K562 (cell line): ENCODE data around the gene CBX8. TPM values are rescaled to one million over a fixed set of nuclear protein-coding genes. Genes with fewer than 3 reads are reported as not detected.

Experiments used
- HMGN3 ChIP-seq: IDR thresholded peaks from 2 replicates; pipeline ENCODE4 v1.6.1; 2011; ENCODE audit warnings: borderline replicate concordance, low read depth, mild to moderate bottlenecking, mixed read lengths, low read length; ENCODE audit not compliant: insufficient read length; ENCODE audit errors: extremely low read depth
- MXI1 ChIP-seq: IDR thresholded peaks from 2 replicates; pipeline ENCODE4 v1.6.1; 2011; ENCODE audit warnings: low read depth, mild to moderate bottlenecking, improper control_type of control experiment, low read length
- PHF20 ChIP-seq: fragments of 450-650 bp; IDR thresholded peaks from 2 replicates; pipeline ENCODE4 v1.6.1; 2018; ENCODE audit not compliant: partially characterized antibody
- POLR2B ChIP-seq: fragments of 450-650 bp; IDR thresholded peaks from 2 replicates; pipeline ENCODE4 v1.6.1; 2018; ENCODE audit warnings: low read depth; ENCODE audit not compliant: partially characterized antibody
- ZFX ChIP-seq: sonication (generic); formaldehyde crosslinking; IDR thresholded peaks from 2 replicates; pipeline ENCODE4 v1.8.0; 2022; ENCODE audit warnings: mild to moderate bottlenecking, missing genetic modification reagents, moderate library complexity
- ZNF584 ChIP-seq: fragments of 200-800 bp; sonication (Bioruptor generic); IDR thresholded peaks from 2 replicates; pipeline ENCODE4 v1.6.1; 2016; ENCODE audit warnings: low read depth, mild to moderate bottlenecking, missing genetic modification characterization, missing compliant biosample characterization
- polyA plus RNA-seq, 8 experiments: library from polyadenylated mRNA; depleted of rRNA in 4 of 8; stranded (reverse) in 5 of 8; unstranded in 3 of 8; fragments of >200 nt; fragmentation: Nextera tagmentation in 2 of 8; fragmentation: Illumina TruSeq in 1 of 8; extraction: Ambion mirVana in 2 of 8; extraction: Trizol in 1 of 8; gene quantifications; 2 replicates each; pipeline versions ENCODE4 v1.2.1 to v1.2.3, GENCODE V29; 2011 to 2014; ENCODE audit warnings: inconsistent platforms in 1 of 8, missing spikeins in 1 of 8
- total RNA-seq, 7 experiments: library from RNA; depleted of rRNA in 6 of 7; stranded (reverse); fragments of >200 nt in 6 of 7; fragmentation: Illumina TruSeq in 2 of 7; extraction: Trizol in 2 of 7; gene quantifications; 2 replicates each; pipeline versions ENCODE4 v1.2.1 to v1.2.3, GENCODE V29; 2011 to 2021; ENCODE audit warnings: low replicate concordance in 1 of 7
- TF ChIP-seq, protein P1 (sequence below): IDR thresholded peaks from 3 replicates; pipeline ENCODE4 v1.6.1; 2011; ENCODE audit warnings: borderline replicate concordance, mild to moderate bottlenecking; ENCODE audit not compliant: insufficient read length, insufficient read depth
- TF ChIP-seq, protein P2 (sequence below): fragments of 450-650 bp; IDR thresholded peaks from 2 replicates; pipeline ENCODE4 v1.6.1; 2016; ENCODE audit warnings: low read depth, mild to moderate bottlenecking, moderate library complexity

CBX8 gene
- total and polyA plus RNA-seq, 9 of the 15 experiments (the other 6 are each of a cell fraction or from before 2014, with no cell fraction given) = 0.08 to 11.9 (median 2.6) TPM

DNA sequence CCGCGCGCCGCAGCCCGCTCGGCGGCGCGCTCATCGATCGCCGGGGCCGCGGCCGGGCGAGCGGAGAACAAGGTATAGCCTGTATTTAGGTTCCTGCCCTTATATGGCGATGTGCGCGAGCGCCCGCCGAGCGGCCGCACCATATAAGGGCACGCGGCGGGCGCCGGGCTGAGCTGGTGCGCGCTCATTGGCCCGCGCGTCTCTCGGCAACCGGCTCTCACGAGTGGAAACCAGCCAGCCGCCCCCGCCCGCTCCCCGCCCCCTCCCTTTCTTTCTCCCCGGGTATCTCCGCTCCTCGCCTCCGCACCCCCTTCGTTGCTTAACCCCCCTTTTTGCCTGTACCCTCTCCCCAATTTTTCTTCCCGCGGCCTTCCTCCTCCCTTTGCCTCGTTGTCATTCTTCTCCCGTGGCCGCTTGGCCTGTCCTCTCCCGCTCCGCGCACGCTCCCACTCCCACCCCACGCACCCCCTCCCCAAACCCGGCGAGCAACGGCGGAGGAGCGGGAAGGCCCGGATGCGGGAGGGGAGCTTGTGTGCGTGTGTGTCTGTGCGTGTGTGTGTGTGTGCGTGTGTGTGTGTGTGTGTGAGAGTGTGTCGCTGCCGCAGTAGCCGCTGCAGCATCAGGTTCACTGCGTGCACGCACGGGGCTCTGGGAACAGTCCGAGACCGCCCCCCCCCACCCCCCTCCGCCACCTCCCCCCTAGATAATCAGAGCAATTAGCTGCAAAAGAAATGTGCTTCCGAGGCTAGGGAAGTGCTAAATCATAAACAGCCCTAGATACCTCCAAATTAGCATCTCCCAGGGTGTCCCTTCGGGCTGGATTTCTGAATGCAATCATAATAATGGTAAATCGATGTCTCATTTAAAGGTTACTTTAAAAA is 13.5 kb upstream of the CBX8 start (continued):
- TF ChIP-seq PHF20 (peak; percentile 53), HMGN3 (peak; percentile 78), POLR2B (peak; percentile 65), ZNF584 (peak; percentile 82; the same call in 1 of the 2 replicates), ZFX (CRISPR knock-in tag) (peak; percentile 43; the same call in 1 of the 2 replicates), MXI1 (peak; percentile 58)
- TF ChIP-seq, protein P1, sequence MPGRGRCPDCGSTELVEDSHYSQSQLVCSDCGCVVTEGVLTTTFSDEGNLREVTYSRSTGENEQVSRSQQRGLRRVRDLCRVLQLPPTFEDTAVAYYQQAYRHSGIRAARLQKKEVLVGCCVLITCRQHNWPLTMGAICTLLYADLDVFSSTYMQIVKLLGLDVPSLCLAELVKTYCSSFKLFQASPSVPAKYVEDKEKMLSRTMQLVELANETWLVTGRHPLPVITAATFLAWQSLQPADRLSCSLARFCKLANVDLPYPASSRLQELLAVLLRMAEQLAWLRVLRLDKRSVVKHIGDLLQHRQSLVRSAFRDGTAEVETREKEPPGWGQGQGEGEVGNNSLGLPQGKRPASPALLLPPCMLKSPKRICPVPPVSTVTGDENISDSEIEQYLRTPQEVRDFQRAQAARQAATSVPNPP = no peak
- TF ChIP-seq, protein P2, sequence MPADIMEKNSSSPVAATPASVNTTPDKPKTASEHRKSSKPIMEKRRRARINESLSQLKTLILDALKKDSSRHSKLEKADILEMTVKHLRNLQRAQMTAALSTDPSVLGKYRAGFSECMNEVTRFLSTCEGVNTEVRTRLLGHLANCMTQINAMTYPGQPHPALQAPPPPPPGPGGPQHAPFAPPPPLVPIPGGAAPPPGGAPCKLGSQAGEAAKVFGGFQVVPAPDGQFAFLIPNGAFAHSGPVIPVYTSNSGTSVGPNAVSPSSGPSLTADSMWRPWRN = no peak
